Measurements from ENCODE around the gene HOXC10.

GRCh38 chr12:54000116-54001114 lies 15.5 kb downstream of the HOXC10 start, which contains the start of gene HOXC9:
- TF ChIP-seq CTCF (conservative IDR thresholded peaks at IDR 0.05; ENCODE audit: low read length) (no peak), EZH2phosphoT487 (IDR thresholded peaks at IDR 0.05; ENCODE audit: borderline replicate concordance) (no peak)

All from Loucy (cell line).